Neural cell (in vitro differentiated cells): ENCODE results near the gene NRP1.

Experiments used
- SMC3 ChIP-seq: fragments of 450-650 bp; conservative IDR thresholded peaks from 2 replicates; pipeline ENCODE4 v1.6.1; 2014; ENCODE audit warnings: antibody characterized with exemption, mild to moderate bottlenecking, moderate library complexity; ENCODE audit not compliant: poor library complexity
- TF ChIP-seq, protein P1 (sequence below): fragments of 450-650 bp; IDR thresholded peaks from 2 replicates; pipeline ENCODE4 v1.5.1; 2014; ENCODE audit warnings: antibody characterized with exemption, mild to moderate bottlenecking, moderate library complexity; ENCODE audit not compliant: poor library complexity, severe bottlenecking

DNA sequence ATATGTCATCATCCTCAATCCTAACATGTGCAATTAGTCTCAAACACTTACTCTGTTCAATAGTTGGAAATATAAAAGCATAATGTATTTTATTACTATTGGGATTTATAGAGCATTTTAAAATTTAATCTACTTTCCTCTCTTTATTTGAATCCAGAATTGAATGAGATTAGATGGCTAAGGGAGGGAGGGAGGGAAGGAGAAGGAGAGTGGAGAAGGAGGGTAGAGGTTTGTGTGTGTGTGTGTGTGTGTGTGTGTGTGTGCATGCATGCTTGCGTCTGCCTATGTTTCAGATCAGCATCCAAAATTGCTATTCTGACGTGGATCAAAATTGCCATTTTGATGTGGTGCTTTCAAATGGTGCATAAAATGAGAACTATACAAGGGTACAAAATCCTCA lies 90.8 kb downstream of the NRP1 start:
- TF ChIP-seq, protein P1, sequence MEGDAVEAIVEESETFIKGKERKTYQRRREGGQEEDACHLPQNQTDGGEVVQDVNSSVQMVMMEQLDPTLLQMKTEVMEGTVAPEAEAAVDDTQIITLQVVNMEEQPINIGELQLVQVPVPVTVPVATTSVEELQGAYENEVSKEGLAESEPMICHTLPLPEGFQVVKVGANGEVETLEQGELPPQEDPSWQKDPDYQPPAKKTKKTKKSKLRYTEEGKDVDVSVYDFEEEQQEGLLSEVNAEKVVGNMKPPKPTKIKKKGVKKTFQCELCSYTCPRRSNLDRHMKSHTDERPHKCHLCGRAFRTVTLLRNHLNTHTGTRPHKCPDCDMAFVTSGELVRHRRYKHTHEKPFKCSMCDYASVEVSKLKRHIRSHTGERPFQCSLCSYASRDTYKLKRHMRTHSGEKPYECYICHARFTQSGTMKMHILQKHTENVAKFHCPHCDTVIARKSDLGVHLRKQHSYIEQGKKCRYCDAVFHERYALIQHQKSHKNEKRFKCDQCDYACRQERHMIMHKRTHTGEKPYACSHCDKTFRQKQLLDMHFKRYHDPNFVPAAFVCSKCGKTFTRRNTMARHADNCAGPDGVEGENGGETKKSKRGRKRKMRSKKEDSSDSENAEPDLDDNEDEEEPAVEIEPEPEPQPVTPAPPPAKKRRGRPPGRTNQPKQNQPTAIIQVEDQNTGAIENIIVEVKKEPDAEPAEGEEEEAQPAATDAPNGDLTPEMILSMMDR = no peak
- no peak for TF ChIP-seq SMC3
